ENCODE results near the gene KIF15. TPM values are rescaled to one million over a fixed set of nuclear protein-coding genes. Genes with fewer than 3 reads are reported as not detected.

The KIF15 gene
- total RNA-seq, 4 donors from 2014 or later: 0.85 to 32.2 (median 2.6) TPM

GRCh38 chr3:44771424-44772098 is 10.0 kb downstream of the KIF15 start:
- Histone ChIP-seq H3K9me3 (peaks cover 0 to 19% (median 0%) of the 10 kb centered on the region in 4 donors), H3K4me1 (no peaks in the 10 kb centered on the region), H3K36me3 (no peaks in the 10 kb centered on the region), H3K4me3 (no peak overlapping the region), H3K27ac (no peak overlapping the region), H3K27me3 (no peaks in the 10 kb centered on the region)
- DNase-seq: no peak
- TF ChIP-seq POLR2A (IDR thresholded peaks at IDR 0.05): no peak
- no peak for TF ChIP-seq CTCF (IDR thresholded peaks at IDR 0.05)

- Histone ChIP-seq H3K27ac (no peak overlapping the region), H3K4me1 (no peaks in the 10 kb centered on the region), H3K9me3 (peaks cover 0 to 19% (median 0%) of the 10 kb centered on the region in 4 donors), H3K36me3 (no peaks in the 10 kb centered on the region), H3K4me3 (no peak overlapping the region), H3K27me3 (no peaks in the 10 kb centered on the region)
- TF ChIP-seq CTCF (IDR thresholded peaks at IDR 0.05): no peak
- no peak for DNase-seq
Observed at GRCh38 chr3:44772099-44772442, 10.5 kb downstream of the KIF15 start.

GRCh38 chr3:44782891-44783290 is 21.3 kb downstream of the KIF15 start:
- Histone ChIP-seq H3K27me3 (no peaks in the 10 kb centered on the region), H3K27ac (no peak overlapping the region), H3K36me3 (no peaks in the 10 kb centered on the region), H3K4me3 (no peak overlapping the region), H3K9me3 (no peaks in the 10 kb centered on the region), H3K4me1 (no peaks in the 10 kb centered on the region)
- TF ChIP-seq CTCF (IDR thresholded peaks at IDR 0.05) (no peak), POLR2A (IDR thresholded peaks at IDR 0.05) (no peak)
- DNase-seq: no peak

GRCh38 chr3:44795197-44795596 is 33.6 kb downstream of the KIF15 start:
- Histone ChIP-seq H3K9me3 (no peaks in the 10 kb centered on the region), H3K36me3 (peaks cover 0 to 7% (median 0%) of the 10 kb centered on the region in 3 donors), H3K27me3 (no peaks in the 10 kb centered on the region), H3K4me1 (no peaks in the 10 kb centered on the region), H3K4me3 (no peak overlapping the region), H3K27ac (no peak overlapping the region)
- no peak for DNase-seq
- TF ChIP-seq CTCF (IDR thresholded peaks at IDR 0.05) (no peak), POLR2A (IDR thresholded peaks at IDR 0.05) (no peak)

GRCh38 chr3:44802011-44802410 is 40.4 kb downstream of the KIF15 start:
- no peaks in the 10 kb centered on the region for H3K9me3 ChIP-seq
- no peak for DNase-seq
- no peaks in the 10 kb centered on the region for H3K27me3 ChIP-seq
- H3K27ac ChIP-seq: no peak overlapping the region
- H3K4me1 ChIP-seq: no peaks in the 10 kb centered on the region
- no peaks in the 10 kb centered on the region for H3K36me3 ChIP-seq
- TF ChIP-seq POLR2A (IDR thresholded peaks at IDR 0.05) (no peak), CTCF (IDR thresholded peaks at IDR 0.05) (no peak)
- H3K4me3 ChIP-seq: no peak overlapping the region

- no peaks in the 10 kb centered on the region for H3K4me1 ChIP-seq
- H3K36me3 ChIP-seq: no peaks in the 10 kb centered on the region
- H3K27ac ChIP-seq: no peak overlapping the region
- TF ChIP-seq CTCF (IDR thresholded peaks at IDR 0.05): no peak
- TF ChIP-seq POLR2A (IDR thresholded peaks at IDR 0.05): no peak
- H3K9me3 ChIP-seq: no peaks in the 10 kb centered on the region
- H3K4me3 ChIP-seq: no peak overlapping the region
- H3K27me3 ChIP-seq: no peaks in the 10 kb centered on the region
- no peak for DNase-seq
Observed at GRCh38 chr3:44803298-44803697, 41.7 kb downstream of the KIF15 start.
